AG08395 (cell line): ENCODE results near the gene SYCN.
"Not testable (repeated sequence)": the region's sequence is repeated elsewhere in the genome, so short reads cannot be mapped to it uniquely, and the experiment has no call there.

Experiments
- DNase-seq: peaks from one replicate; pipeline ENCODE4 v3.0.0; 2012; ENCODE audit warnings: mixed read lengths, low spot score

SYCN gene

GRCh38 chr19:39203372-39204341 lies at the start of gene SYCN:
TSS of gene SYCN (minus strand) at chr19:39204263. CDS start at chr19:39204254, 9 bp downstream.
- DNase-seq, result no peak

- DNase-seq, result no peak
Observed at GRCh38 chr19:39253374-39254149, 49.5 kb upstream of the SYCN start.

- DNase-seq, result no peak
Observed at GRCh38 chr19:39252458-39252857, 48.4 kb upstream of the SYCN start.

GRCh38 chr19:39251846-39252245 lies 47.8 kb upstream of the SYCN start:
- no peak for DNase-seq

GRCh38 chr19:39251081-39251480 lies 47.0 kb upstream of the SYCN start:
- DNase-seq, result no peak

GRCh38 chr19:39248806-39249205 lies 44.7 kb upstream of the SYCN start, which contains the start of gene IFNL4:
TSS of gene IFNL4 (minus strand) at chr19:39248856.
- no peak for DNase-seq

- no peak for DNase-seq
Observed at GRCh38 chr19:39247701-39248664, 43.9 kb upstream of the SYCN start.

GRCh38 chr19:39246951-39247669 lies 43.0 kb upstream of the SYCN start:
- no peak for DNase-seq

GRCh38 chr19:39245166-39245565 lies 41.1 kb upstream of the SYCN start:
- DNase-seq, result not testable (repeated sequence)

GRCh38 chr19:39244410-39245100 lies 40.5 kb upstream of the SYCN start, which contains the start of gene IFNL3:
TSS of gene IFNL3 (minus strand) at chr19:39245006. CDS start at chr19:39244967, 39 bp downstream.
- DNase-seq, result not testable (repeated sequence)

- DNase-seq, result not testable (repeated sequence)
Observed at GRCh38 chr19:39243741-39244140, 39.7 kb upstream of the SYCN start.

- no peak for DNase-seq
Observed at GRCh38 chr19:39240421-39240820, 36.4 kb upstream of the SYCN start.

GRCh38 chr19:39238944-39239343 lies 34.9 kb upstream of the SYCN start:
- DNase-seq, result no peak

- no peak for DNase-seq
Observed at GRCh38 chr19:39238209-39238608, 34.1 kb upstream of the SYCN start.

GRCh38 chr19:39237200-39238184 lies 33.4 kb upstream of the SYCN start:
- no peak for DNase-seq

- DNase-seq, result no peak
Observed at GRCh38 chr19:39236527-39236926, 32.5 kb upstream of the SYCN start.

- DNase-seq, result no peak
Observed at GRCh38 chr19:39232708-39233107, 28.6 kb upstream of the SYCN start.

GRCh38 chr19:39230096-39230764 lies 26.2 kb upstream of the SYCN start:
- no peak for DNase-seq
